Stimulated activated CD4-positive, alpha-beta T cell treated with anti-CD3 and anti-CD28 coated beads, Interleukin-2, amount 100 ng/mL, for 24 hours (primary cell): ENCODE data around the gene SLC25A2.
"Not testable (repeated sequence)": the region's sequence is repeated elsewhere in the genome, so short reads cannot be mapped to it uniquely, and the experiment has no call there.

Experiments
- DNase-seq, 2 donors: peaks; one replicate each; pipeline ENCODE4 v3.0.0-alpha.2; 2020

Gene SLC25A2

GRCh38 chr5:141303756-141304155, at the start of gene SLC25A2:
SLC25A2 (minus strand) TSS chr5:141304049; CDS start chr5:141303865, 184 bp downstream.
- DNase-seq = no peak

- DNase-seq = no peak
These were observed 47.7 kb upstream of the SLC25A2 start for GRCh38 chr5:141351591-141351990.

GRCh38 chr5:141349917-141350619, 46.2 kb upstream of the SLC25A2 start, which contains the start of gene PCDHGB1:
PCDHGB1 (plus strand) TSS chr5:141350099; CDS start chr5:141350261, 162 bp downstream.
- DNase-seq = peak; percentile 27 to 37

- DNase-seq = not testable (repeated sequence)
These were observed 42.2 kb upstream of the SLC25A2 start for GRCh38 chr5:141346017-141346416.

- DNase-seq = no peak
These were observed 41.5 kb upstream of the SLC25A2 start for GRCh38 chr5:141345327-141345726.

GRCh38 chr5:141343953-141344463, 40.2 kb upstream of the SLC25A2 start:
- DNase-seq = no peak

- DNase-seq = no peak
These were observed 39.5 kb upstream of the SLC25A2 start, which contains the start of gene PCDHGA3 for GRCh38 chr5:141343242-141343952. PCDHGA3 (plus strand) TSS chr5:141343829; CDS start chr5:141344034, 205 bp downstream.

- no peak for DNase-seq
These were observed 38.9 kb upstream of the SLC25A2 start for GRCh38 chr5:141342773-141343172.

- not testable (repeated sequence) for DNase-seq
These were observed 37.0 kb upstream of the SLC25A2 start for GRCh38 chr5:141340781-141341354.

- no peak for DNase-seq
These were observed 34.9 kb upstream of the SLC25A2 start, which contains the start of gene PCDHGA2 for GRCh38 chr5:141338538-141339306. PCDHGA2 (plus strand) TSS chr5:141338760.

- not testable (repeated sequence) for DNase-seq
These were observed 28.7 kb upstream of the SLC25A2 start for GRCh38 chr5:141332571-141332970.

GRCh38 chr5:141330299-141331080, 26.6 kb upstream of the SLC25A2 start, which contains the start of gene PCDHGA1:
PCDHGA1 (plus strand) TSS chr5:141330514.
- DNase-seq = peak in 1 of 2 donors; percentile 20

GRCh38 chr5:141328231-141328630, 24.4 kb upstream of the SLC25A2 start:
- DNase-seq = no peak

GRCh38 chr5:141326088-141326854, 22.4 kb upstream of the SLC25A2 start:
- DNase-seq = peak; percentile 67 to 70

GRCh38 chr5:141322261-141322660, 18.4 kb upstream of the SLC25A2 start:
- no peak for DNase-seq

- peak; percentile 92 to 94 for DNase-seq
These were observed 16.6 kb upstream of the SLC25A2 start, which contains the start of gene TAF7 for GRCh38 chr5:141320225-141321169. TAF7 (minus strand) TSS chr5:141320784; CDS start chr5:141320044, 740 bp downstream.

- no peak for DNase-seq
These were observed 15.8 kb upstream of the SLC25A2 start for GRCh38 chr5:141319699-141320098.

- DNase-seq = no peak
These were observed 15.4 kb upstream of the SLC25A2 start for GRCh38 chr5:141319202-141319601.

GRCh38 chr5:141316963-141317362, 13.1 kb upstream of the SLC25A2 start:
- not testable (repeated sequence) for DNase-seq
